ENCODE measurements around the gene CMSS1. TPM values are rescaled to one million over a fixed set of nuclear protein-coding genes. Genes with fewer than 3 reads are reported as not detected.
A peak's percentile ranks its signal among the peaks of the same experiment; 100 is the strongest.
"Not testable (repeated sequence)": the region's sequence is repeated elsewhere in the genome, so short reads cannot be mapped to it uniquely, and the experiment has no call there.

Gene CMSS1
- total and polyA plus RNA-seq, 5 donors from 2014 or later = 20.5 to 34.0 (median 22.0) TPM

- not testable (repeated sequence) for H3K27me3 Mint-ChIP-seq; H3K4me3 Mint-ChIP-seq; H3K4me1 ChIP-seq (ENCODE audit: control insufficient read depth, insufficient read depth, low read length, poor library complexity, severe bottlenecking); H3K9me3 ChIP-seq (ENCODE audit: control insufficient read depth in 2 of 2, low read length in 2 of 2); H3K36me3 ChIP-seq (ENCODE audit: control insufficient read depth, insufficient read depth, low read length); DNase-seq; ATAC-seq (ENCODE audit: low read depth in 2 of 2); H3K27ac ChIP-seq (ENCODE audit: insufficient read depth, low read length, poor library complexity, severe bottlenecking); H3K4me3 ChIP-seq (ENCODE audit: low read depth, low read length); H3K27ac Mint-ChIP-seq; H3K4me1 Mint-ChIP-seq; H3K9me3 Mint-ChIP-seq; H3K36me3 Mint-ChIP-seq; H3K27me3 ChIP-seq (ENCODE audit: control insufficient read depth, insufficient read depth, low read length)
Observed at GRCh38 chr3:100051513-100051912, 233.9 kb downstream of the CMSS1 start.

DNA sequence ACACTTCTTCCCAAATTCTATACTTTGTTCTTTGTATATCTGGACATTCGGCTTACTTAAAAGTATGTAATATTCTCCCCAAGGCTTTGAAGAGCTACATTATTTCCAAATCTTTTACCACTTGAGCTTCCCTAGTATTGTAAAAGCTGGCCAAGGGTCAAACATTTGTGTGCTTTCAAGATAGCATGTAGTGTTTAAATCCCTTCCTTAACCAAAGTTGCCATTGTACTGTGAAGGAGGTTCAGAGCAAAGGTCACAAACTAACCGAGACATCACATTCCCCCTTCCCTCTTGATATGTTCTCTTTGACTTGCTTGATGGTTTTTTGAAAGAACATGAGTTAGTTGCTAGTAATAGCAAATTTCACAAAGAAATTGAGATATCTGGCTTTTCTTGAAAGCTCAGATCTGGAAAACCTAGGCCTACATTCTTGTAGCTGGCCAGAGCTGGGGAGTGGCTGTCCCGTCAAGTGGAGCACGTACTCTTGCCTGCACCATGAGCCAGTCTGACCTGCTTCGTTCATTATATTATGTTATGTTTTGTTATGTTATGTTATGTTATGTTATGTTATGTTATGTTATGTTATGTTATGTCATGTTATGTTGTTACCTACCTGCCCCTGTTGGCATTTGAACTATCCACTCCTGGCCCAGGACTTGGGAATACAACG is 236.4 kb downstream of the CMSS1 start:
- Mint-ChIP-seq H3K9me3 (peaks cover 0 to 2% (median 0%) of the 10 kb centered on the region in 7 donors), H3K4me3 (no peak overlapping the region), H3K27ac (no peak overlapping the region), H3K27me3 (no peaks in the 10 kb centered on the region), H3K4me1 (no peaks in the 10 kb centered on the region), H3K36me3 (no peaks in the 10 kb centered on the region)
- no peaks in the 10 kb centered on the region for H3K27me3 ChIP-seq (ENCODE audit: control insufficient read depth, insufficient read depth, low read length)
- H3K27ac ChIP-seq (ENCODE audit: insufficient read depth, low read length, poor library complexity, severe bottlenecking) = no peak overlapping the region
- no peaks in the 10 kb centered on the region for H3K36me3 ChIP-seq (ENCODE audit: control insufficient read depth, insufficient read depth, low read length)
- no peak for ATAC-seq (ENCODE audit: low read depth in 2 of 2)
- H3K4me1 ChIP-seq (ENCODE audit: control insufficient read depth, insufficient read depth, low read length, poor library complexity, severe bottlenecking) = no peaks in the 10 kb centered on the region
- DNase-seq = no peak
- H3K9me3 ChIP-seq (ENCODE audit: control insufficient read depth in 2 of 2, low read length in 2 of 2) = no peaks in the 10 kb centered on the region
- H3K4me3 ChIP-seq (ENCODE audit: low read depth, low read length) = no peak overlapping the region

DNA sequence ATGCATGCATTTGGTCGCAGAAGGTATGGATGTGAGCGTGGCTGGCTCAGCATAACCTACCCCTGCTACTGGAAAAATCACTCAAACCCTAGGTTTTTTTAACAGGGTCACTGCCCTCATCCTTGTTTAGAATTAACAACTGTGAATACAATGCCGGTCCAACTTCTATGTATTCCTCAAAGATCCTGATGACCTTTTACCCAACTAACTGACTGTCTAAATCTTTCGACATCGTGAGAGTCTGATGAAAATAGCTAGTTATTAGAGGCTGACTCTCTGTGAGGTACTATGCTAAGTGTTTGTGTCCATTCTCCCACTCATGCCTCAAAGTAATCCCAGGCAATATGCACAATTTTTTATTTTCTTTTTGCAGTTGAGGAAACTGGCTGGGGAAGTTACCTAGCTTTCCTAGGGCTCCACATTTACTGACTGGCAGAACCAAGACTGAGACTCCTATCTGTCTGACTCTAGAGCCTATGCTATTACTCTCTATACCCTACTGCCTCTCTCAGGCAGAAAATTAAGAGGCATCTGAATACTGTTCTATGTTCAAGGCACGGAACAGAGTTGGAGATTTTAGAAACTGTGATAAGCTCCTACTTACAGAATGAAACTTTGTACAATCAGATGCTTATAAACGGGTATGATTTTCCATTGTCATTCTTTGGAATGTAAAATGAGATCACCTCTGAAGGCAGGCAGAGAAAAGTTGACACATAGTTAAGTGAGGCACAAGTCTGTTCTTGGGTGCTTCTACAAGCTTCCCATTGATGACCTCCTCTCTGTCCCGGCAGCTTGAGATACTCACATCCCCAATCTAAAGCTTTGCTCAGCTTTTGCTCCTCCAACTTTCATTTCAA is 240.3 kb downstream of the CMSS1 start:
- H3K9me3 ChIP-seq (ENCODE audit: control insufficient read depth in 2 of 2, low read length in 2 of 2) = no peaks in the 10 kb centered on the region
- H3K4me3 ChIP-seq (ENCODE audit: low read depth, low read length) = no peak overlapping the region
- H3K36me3 ChIP-seq (ENCODE audit: control insufficient read depth, insufficient read depth, low read length) = no peaks in the 10 kb centered on the region
- Mint-ChIP-seq H3K4me1 (peaks cover 0 to 9% (median 6%) of the 10 kb centered on the region in 4 donors), H3K27me3 (no peaks in the 10 kb centered on the region), H3K9me3 (peaks cover 0 to 2% (median 0%) of the 10 kb centered on the region in 7 donors), H3K27ac (no peak overlapping the region), H3K4me3 (no peak overlapping the region), H3K36me3 (no peaks in the 10 kb centered on the region)
- no peaks in the 10 kb centered on the region for H3K4me1 ChIP-seq (ENCODE audit: control insufficient read depth, insufficient read depth, low read length, poor library complexity, severe bottlenecking)
- no peak overlapping the region for H3K27ac ChIP-seq (ENCODE audit: insufficient read depth, low read length, poor library complexity, severe bottlenecking)
- H3K27me3 ChIP-seq (ENCODE audit: control insufficient read depth, insufficient read depth, low read length) = no peaks in the 10 kb centered on the region
- ATAC-seq (ENCODE audit: low read depth in 2 of 2) (no peak), DNase-seq (no peak)

- ATAC-seq (ENCODE audit: low read depth in 2 of 2) = no peak
- H3K4me3 Mint-ChIP-seq = no peak overlapping the region
- no peak overlapping the region for H3K4me3 ChIP-seq (ENCODE audit: low read depth, low read length)
- H3K27ac ChIP-seq (ENCODE audit: insufficient read depth, low read length, poor library complexity, severe bottlenecking) = no peak overlapping the region
- no peaks in the 10 kb centered on the region for H3K27me3 Mint-ChIP-seq
- peaks cover 0 to 2% (median 0%) of the 10 kb centered on the region in 7 donors for H3K9me3 Mint-ChIP-seq
- H3K27ac Mint-ChIP-seq = no peak overlapping the region
- H3K9me3 ChIP-seq (ENCODE audit: control insufficient read depth in 2 of 2, low read length in 2 of 2) = no peaks in the 10 kb centered on the region
- H3K36me3 ChIP-seq (ENCODE audit: control insufficient read depth, insufficient read depth, low read length) = no peaks in the 10 kb centered on the region
- no peaks in the 10 kb centered on the region for H3K27me3 ChIP-seq (ENCODE audit: control insufficient read depth, insufficient read depth, low read length)
- peaks cover 0 to 9% (median 6%) of the 10 kb centered on the region in 4 donors for H3K4me1 Mint-ChIP-seq
- H3K36me3 Mint-ChIP-seq = no peaks in the 10 kb centered on the region
- no peak for DNase-seq
- no peaks in the 10 kb centered on the region for H3K4me1 ChIP-seq (ENCODE audit: control insufficient read depth, insufficient read depth, low read length, poor library complexity, severe bottlenecking)
Observed at GRCh38 chr3:100059472-100059871, 241.8 kb downstream of the CMSS1 start.

DNA sequence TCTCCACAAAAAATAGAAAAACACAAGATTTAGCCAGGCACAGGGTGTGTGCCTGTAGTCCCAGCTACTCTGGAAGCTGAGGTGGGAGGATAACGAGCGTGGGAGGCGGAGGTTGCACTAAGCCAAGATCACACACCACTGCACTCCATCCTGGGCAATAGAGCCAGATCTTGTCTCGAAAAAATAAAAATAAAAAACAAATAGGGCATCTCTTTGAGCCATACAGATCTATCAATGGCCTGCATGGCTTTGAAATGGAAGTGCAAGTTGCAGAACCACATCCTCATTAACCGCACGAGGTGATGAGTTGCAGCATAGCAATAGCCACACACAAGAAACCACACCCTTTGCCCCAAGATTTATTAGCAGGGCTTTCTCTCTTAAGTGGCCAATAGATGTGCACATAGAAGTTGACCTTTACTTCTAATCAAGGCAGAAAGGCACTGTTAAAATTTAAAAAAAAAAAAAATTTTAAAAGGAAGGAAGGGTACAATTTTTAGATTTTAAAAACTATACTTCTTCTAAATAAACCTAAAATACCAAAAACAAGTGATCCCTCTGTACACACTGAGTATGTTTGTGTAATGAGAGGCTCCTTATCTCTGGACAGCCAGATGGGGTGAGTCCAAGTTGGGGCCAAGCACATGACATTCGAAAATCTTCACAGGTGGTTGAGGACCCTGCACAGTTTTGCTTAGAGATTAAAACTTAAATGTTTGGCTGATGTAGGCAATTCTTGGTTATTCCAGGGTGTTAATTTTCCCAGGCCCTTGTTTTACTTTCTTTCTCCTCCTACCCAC is 243.2 kb downstream of the CMSS1 start:
- Histone ChIP-seq H3K4me1 (ENCODE audit: control insufficient read depth, insufficient read depth, low read length, poor library complexity, severe bottlenecking) (no peaks in the 10 kb centered on the region), H3K27ac (ENCODE audit: insufficient read depth, low read length, poor library complexity, severe bottlenecking) (no peak overlapping the region), H3K4me3 (ENCODE audit: low read depth, low read length) (no peak overlapping the region), H3K27me3 (ENCODE audit: control insufficient read depth, insufficient read depth, low read length) (no peaks in the 10 kb centered on the region), H3K36me3 (ENCODE audit: control insufficient read depth, insufficient read depth, low read length) (no peaks in the 10 kb centered on the region), H3K9me3 (ENCODE audit: control insufficient read depth in 2 of 2, low read length in 2 of 2) (no peaks in the 10 kb centered on the region)
- Mint-ChIP-seq H3K4me3 (no peak overlapping the region), H3K27ac (peak overlapping the region in 1 of 3 donors; percentile 28), H3K27me3 (no peaks in the 10 kb centered on the region), H3K36me3 (no peaks in the 10 kb centered on the region), H3K9me3 (peaks cover 0 to 2% (median 0%) of the 10 kb centered on the region in 7 donors), H3K4me1 (peaks cover 0 to 9% (median 8%) of the 10 kb centered on the region in 4 donors)
- no peak for ATAC-seq (ENCODE audit: low read depth in 2 of 2)
- peak in 1 of 3 donors; percentile 26 for DNase-seq

GRCh38 chr3:100062665-100063064 is 245.0 kb downstream of the CMSS1 start:
- Mint-ChIP-seq H3K36me3 (no peaks in the 10 kb centered on the region), H3K9me3 (peaks cover 0 to 2% (median 0%) of the 10 kb centered on the region in 7 donors), H3K27me3 (no peaks in the 10 kb centered on the region), H3K27ac (no peak overlapping the region), H3K4me1 (peaks cover 0 to 11% (median 9%) of the 10 kb centered on the region in 4 donors), H3K4me3 (no peak overlapping the region)
- ATAC-seq (ENCODE audit: low read depth in 2 of 2) = no peak
- no peak for DNase-seq
- H3K4me1 ChIP-seq (ENCODE audit: control insufficient read depth, insufficient read depth, low read length, poor library complexity, severe bottlenecking) = no peaks in the 10 kb centered on the region
- no peak overlapping the region for H3K27ac ChIP-seq (ENCODE audit: insufficient read depth, low read length, poor library complexity, severe bottlenecking)
- H3K36me3 ChIP-seq (ENCODE audit: control insufficient read depth, insufficient read depth, low read length) = no peaks in the 10 kb centered on the region
- H3K4me3 ChIP-seq (ENCODE audit: low read depth, low read length) = no peak overlapping the region
- H3K9me3 ChIP-seq (ENCODE audit: control insufficient read depth in 2 of 2, low read length in 2 of 2) = no peaks in the 10 kb centered on the region
- H3K27me3 ChIP-seq (ENCODE audit: control insufficient read depth, insufficient read depth, low read length) = no peaks in the 10 kb centered on the region

- Histone ChIP-seq H3K9me3 (ENCODE audit: control insufficient read depth in 2 of 2, low read length in 2 of 2) (no peaks in the 10 kb centered on the region), H3K27ac (ENCODE audit: insufficient read depth, low read length, poor library complexity, severe bottlenecking) (no peak overlapping the region), H3K4me3 (ENCODE audit: low read depth, low read length) (no peak overlapping the region), H3K36me3 (ENCODE audit: control insufficient read depth, insufficient read depth, low read length) (no peaks in the 10 kb centered on the region), H3K27me3 (ENCODE audit: control insufficient read depth, insufficient read depth, low read length) (no peaks in the 10 kb centered on the region), H3K4me1 (ENCODE audit: control insufficient read depth, insufficient read depth, low read length, poor library complexity, severe bottlenecking) (no peaks in the 10 kb centered on the region)
- Mint-ChIP-seq H3K27ac (peak overlapping the region in 1 of 3 donors; percentile 52), H3K36me3 (no peaks in the 10 kb centered on the region), H3K9me3 (no peaks in the 10 kb centered on the region), H3K27me3 (no peaks in the 10 kb centered on the region), H3K4me3 (no peak overlapping the region), H3K4me1 (peaks cover 2 to 13% (median 12%) of the 10 kb centered on the region in 4 donors)
- DNase-seq = no peak
- ATAC-seq (ENCODE audit: low read depth in 2 of 2) = no peak
Observed at GRCh38 chr3:100063929-100064461, 246.3 kb downstream of the CMSS1 start.

All from CD4-positive, CD25-positive, alpha-beta regulatory T cell (primary cell).